Skin epidermis (tissue), 12 donors: ENCODE data around the gene MSGN1.
"Not testable (repeated sequence)": the region's sequence is repeated elsewhere in the genome, so short reads cannot be mapped to it uniquely, and the experiment has no call there.

Source experiments
- H3K27ac ChIP-seq, 21 experiments: fragments of 200-600 bp; sonication (generic) in 11 of 21; one replicate each; pipeline ENCODE4 v1.5.0; 2020; ENCODE audit warnings: mild to moderate bottlenecking in 3 of 21, inconsistent platforms in 2 of 21, moderate library complexity in 2 of 21
- H3K4me3 ChIP-seq, 7 experiments: fragments of 200-600 bp; sonication (generic) in 2 of 7; one replicate each; pipeline ENCODE4 v1.5.0; 2020; ENCODE audit warnings: inconsistent platforms in 2 of 7, mild to moderate bottlenecking in 2 of 7, moderate library complexity in 1 of 7

The MSGN1 gene

GRCh38 chr2:17803497-17803896, 12.8 kb upstream of the MSGN1 start:
- Histone ChIP-seq H3K27ac (peak overlapping the region in 2 of 21 experiments; percentile 23 to 61), H3K4me3 (no peak overlapping the region)

GRCh38 chr2:17804358-17804757, 11.9 kb upstream of the MSGN1 start:
- Histone ChIP-seq H3K4me3 (no peak overlapping the region), H3K27ac (peak overlapping the region in 2 of 21 experiments; percentile 4 to 61)

- H3K27ac ChIP-seq: peak overlapping the region in 2 of 21 experiments; percentile 4 to 55
- H3K4me3 ChIP-seq: no peak overlapping the region
Observed at GRCh38 chr2:17805166-17805565, 11.1 kb upstream of the MSGN1 start.

GRCh38 chr2:17805717-17806363, 10.4 kb upstream of the MSGN1 start:
- Histone ChIP-seq H3K27ac (peak overlapping the region in 1 of 21 experiments; percentile 55), H3K4me3 (no peak overlapping the region)

GRCh38 chr2:17813010-17813741, 3.1 kb upstream of the MSGN1 start:
- Histone ChIP-seq H3K27ac (peak overlapping the region in 20 of 21 experiments; percentile 29 to 85 (median 73)), H3K4me3 (no peak overlapping the region)

- Histone ChIP-seq H3K4me3 (no peak overlapping the region), H3K27ac (peak overlapping the region in 18 of 21 experiments; percentile 29 to 85 (median 74))
Observed at GRCh38 chr2:17813742-17814473, 2.4 kb upstream of the MSGN1 start.

- H3K27ac ChIP-seq: peak overlapping the region in 15 of 21 experiments; percentile 20 to 85 (median 74)
- no peak overlapping the region for H3K4me3 ChIP-seq
Observed at GRCh38 chr2:17814601-17815000, 1.7 kb upstream of the MSGN1 start.

GRCh38 chr2:17815468-17816184, 634 bp upstream of the MSGN1 start:
- Histone ChIP-seq H3K4me3 (no peak overlapping the region), H3K27ac (peak overlapping the region in 14 of 21 experiments; percentile 7 to 80 (median 49))

- Histone ChIP-seq H3K4me3 (no peak overlapping the region), H3K27ac (no peak overlapping the region)
Observed at GRCh38 chr2:17818235-17818815, 2.1 kb downstream of the MSGN1 start.

GRCh38 chr2:17821080-17821479, 4.8 kb downstream of the MSGN1 start:
- Histone ChIP-seq H3K4me3 (no peak overlapping the region), H3K27ac (no peak overlapping the region)

- Histone ChIP-seq H3K27ac (peak overlapping the region in 3 of 21 experiments; percentile 3 to 42 (median 12)), H3K4me3 (no peak overlapping the region)
Observed at GRCh38 chr2:17821535-17822444, 5.5 kb downstream of the MSGN1 start.

GRCh38 chr2:17822445-17823117, 6.3 kb downstream of the MSGN1 start:
- H3K4me3 ChIP-seq: no peak overlapping the region
- H3K27ac ChIP-seq: peak overlapping the region in 3 of 21 experiments; percentile 3 to 42 (median 12)

GRCh38 chr2:17823646-17824045, 7.4 kb downstream of the MSGN1 start:
- not testable (repeated sequence) for H3K27ac ChIP-seq, H3K4me3 ChIP-seq

- no peak overlapping the region for H3K4me3 ChIP-seq
- no peak overlapping the region for H3K27ac ChIP-seq
Observed at GRCh38 chr2:17827316-17827715, 11.1 kb downstream of the MSGN1 start.

- Histone ChIP-seq H3K27ac (no peak overlapping the region), H3K4me3 (no peak overlapping the region)
Observed at GRCh38 chr2:17827785-17828184, 11.5 kb downstream of the MSGN1 start.

- H3K4me3 ChIP-seq: peak overlapping the region in 1 of 7 experiments; percentile 0
Observed at GRCh38 chr2:17830053-17831034, 14.1 kb downstream of the MSGN1 start.

GRCh38 chr2:17835516-17835915, 19.3 kb downstream of the MSGN1 start:
- Histone ChIP-seq H3K27ac (no peak overlapping the region), H3K4me3 (no peak overlapping the region)

More at GRCh38 chr2:17830053-17831034, 14.1 kb downstream of the MSGN1 start:
- H3K27ac ChIP-seq: no peak overlapping the region
